ENCODE results near the gene FOXD4.
"Not testable (repeated sequence)": the region's sequence is repeated elsewhere in the genome, so short reads cannot be mapped to it uniquely, and the experiment has no call there.

Gene FOXD4

DNA sequence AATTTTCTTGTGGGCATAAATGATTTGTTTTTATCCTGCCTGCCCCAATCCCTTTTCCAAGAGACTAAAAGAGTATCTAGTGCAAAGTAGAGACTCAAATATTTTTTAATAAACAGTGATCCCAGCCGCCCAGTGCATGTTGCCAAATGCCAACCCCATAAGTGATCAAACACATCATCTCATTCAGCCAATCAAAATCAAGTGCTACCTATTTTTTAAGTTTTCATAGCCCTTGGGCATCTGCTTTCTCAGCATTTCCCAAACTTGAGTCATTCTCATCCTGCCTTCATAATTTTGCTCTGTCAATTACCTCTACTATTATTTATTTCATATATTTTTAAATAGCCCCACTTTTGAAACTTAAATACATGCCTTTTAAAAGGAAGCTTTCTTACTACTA is 27.4 kb downstream of the FOXD4 start:
- DNase-seq, result not testable (repeated sequence)

DNA sequence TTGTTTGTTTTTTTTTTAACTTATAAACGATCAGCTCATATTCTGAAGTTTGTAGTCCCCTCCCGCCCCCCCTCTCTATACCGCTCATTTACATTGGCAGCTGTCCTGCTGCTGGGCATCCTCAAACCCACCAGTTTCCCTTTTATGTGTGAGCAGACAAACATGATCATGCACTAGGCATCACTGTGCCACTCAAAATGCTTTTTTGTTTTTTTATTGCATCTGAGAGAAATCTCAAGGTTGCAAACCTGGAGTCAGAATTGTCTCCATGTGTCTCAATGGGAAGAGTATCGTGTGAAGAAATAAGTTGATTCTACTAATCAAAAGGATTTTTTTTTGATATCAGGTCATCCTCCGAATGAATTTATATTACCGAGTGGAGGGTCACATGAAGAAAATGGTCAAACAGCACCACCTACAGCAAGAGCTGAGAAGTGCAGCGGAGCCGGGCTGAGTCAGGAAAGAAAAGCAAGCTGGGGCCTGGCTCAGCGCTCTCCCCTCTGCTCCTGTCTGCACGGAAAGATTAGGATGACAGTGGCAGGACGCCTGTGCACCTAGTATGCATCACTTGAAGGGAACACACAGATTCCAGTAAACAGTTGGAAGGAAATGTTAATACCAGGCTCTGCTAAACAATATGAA is 29.7 kb downstream of the FOXD4 start:
- DNase-seq, result not testable (repeated sequence)

DNA sequence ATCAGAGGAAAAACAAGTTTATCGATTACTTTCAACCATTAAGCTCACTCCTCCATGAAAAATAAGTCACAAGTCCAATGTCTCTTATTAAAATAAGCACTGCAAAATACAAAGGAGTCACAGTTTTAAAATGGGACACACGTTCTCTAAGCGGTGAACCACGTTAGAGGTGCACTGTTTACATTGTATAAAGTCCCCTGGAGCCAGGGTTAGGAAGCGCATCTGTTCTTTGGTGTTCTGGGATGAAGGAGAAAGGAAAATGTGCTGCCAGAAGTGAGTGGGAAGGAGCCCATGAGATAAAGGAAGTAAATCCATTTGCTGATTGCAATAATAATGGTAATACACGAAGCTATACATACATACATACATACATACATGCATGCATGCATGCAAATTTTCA is 30.4 kb downstream of the FOXD4 start:
- not testable (repeated sequence) for DNase-seq

DNA sequence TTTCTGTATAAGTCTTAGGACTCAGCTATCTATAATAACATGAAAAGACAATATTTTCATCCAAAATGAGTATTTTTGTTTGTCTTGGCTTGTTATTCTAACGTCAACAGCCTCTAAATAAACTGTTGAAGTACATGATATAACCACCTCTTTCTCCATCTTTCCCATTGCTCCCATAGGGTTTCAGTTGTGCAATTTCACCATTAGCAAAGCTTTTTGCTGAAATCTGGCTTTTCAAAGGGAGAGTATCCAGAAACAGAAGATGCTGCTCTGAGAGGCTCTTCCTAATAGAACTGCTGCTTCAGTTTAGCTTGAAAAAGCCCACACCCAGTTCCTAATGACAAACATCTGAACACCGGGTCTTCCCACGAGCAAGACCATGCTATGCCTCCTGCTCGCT is 31.1 kb downstream of the FOXD4 start:
- not testable (repeated sequence) for DNase-seq

DNA sequence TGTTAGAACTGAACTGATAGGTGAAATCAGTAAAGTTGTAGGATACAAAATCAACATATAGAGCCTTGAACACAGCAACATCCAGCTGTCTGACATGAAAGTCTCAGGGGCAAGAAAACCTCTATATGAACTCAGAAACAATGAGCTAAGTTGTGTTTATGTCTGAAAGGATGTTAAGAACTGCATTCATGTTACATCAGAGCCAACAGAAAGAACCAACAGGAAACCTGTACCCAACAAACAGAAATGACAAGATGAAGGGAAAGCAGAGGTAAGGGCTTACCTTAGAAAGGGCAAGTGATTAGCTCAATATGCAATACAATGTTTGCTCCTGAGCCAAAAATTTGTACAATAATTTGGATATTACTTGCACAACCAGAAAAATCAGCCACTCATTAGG is 31.5 kb downstream of the FOXD4 start:
- not testable (repeated sequence) for DNase-seq

DNA sequence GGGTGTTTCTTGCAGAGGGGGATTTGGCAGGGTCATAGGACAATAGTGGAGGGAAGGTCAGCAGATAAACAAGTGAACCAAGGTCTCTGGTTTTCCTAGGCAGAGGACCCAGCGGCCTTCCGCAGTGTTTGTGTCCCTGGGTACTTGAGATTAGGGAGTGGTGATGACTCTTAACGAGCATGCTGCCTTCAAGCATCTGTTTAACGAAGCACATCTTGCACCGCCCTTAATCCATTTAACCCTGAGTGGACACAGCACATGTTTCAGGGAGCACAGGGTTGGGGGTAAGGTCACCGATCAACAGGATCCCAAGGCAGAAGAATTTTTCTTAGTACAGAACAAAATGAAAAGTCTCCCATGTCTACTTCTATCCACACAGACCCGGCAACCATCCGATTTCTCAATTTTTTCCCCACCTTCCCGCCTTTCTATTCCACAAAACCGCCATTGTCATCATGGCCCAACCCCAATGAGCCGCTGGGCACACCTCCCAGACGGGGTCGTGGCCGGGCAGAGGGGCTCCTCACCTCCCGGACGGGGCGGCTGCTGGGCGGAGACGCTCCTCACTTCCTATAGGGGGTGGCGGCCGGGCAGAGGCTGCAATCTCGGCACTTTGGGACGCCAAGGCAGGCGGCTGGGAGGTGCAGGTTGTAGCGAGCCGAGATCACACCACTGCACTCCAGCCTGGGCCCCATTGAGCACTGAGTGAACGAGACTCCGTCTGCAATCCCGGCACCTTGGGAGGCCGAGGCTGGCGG is 35.1 kb downstream of the FOXD4 start:
- not testable (repeated sequence) for DNase-seq

DNA sequence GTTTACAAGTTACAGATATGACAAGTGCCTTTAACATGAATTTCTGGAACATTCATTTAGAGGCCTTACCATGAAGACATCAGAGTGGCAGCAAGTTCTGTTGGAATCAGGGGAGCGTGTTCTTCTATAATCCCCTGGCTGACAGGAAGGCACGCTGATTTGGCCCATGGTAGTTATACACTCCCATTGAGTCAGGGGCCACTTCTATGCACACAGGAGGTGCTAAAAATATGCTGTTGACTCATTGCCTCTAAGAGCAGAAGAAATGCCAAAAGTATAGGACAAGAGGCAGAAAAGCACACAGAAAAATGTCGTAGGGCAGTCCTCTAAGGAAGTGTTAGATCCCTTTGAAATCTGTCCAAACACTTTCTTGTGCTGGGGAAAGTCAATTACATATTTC is 39.9 kb downstream of the FOXD4 start:
- DNase-seq, result not testable (repeated sequence)

DNA sequence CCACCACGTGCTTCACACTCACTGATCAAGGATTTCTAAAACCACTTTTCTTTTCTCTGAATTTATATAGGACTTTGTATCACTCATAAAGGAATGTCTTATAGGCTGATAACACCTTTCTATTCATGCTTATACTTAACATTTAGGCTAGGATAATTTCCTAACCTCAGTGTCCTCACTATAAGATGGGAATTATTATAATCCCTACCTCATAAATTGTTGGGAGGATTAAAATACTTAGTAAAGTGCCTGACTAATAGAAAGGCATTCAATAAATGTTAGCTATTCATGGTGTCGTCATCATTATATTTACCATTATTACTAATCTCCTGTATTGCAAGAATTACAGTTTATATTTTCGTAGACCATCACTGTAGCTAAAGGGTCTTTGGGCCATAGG is 41.8 kb downstream of the FOXD4 start:
- DNase-seq, result not testable (repeated sequence)

DNA sequence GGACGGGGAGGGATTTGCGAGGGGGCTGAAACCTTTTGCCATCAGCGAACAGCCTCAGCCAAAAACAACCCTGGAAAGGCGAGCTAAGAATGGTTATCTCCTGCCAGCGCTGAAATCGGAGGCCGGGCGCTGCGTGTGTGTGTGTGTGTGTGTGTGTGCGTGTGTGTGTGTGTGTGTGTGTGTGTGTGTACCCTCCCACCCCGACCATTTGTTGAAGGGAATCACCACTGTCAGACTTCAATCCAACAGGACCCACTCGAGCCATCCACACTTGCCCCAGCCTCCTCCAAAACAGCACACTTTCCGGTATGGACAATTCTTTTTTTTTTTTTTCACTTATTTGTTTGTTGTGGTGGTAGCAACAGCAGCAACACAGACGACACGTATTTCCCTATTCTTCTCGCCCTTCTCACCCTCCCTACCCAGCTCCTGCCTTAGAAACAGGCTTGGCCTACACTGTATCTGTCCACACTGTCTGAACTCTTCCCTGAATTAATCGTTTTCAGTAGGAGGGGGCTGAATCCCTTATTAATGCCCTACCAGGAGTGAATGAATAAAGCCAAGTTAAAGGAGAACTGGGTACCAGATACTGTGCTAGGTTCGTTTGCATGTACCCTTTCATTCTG is 44.2 kb downstream of the FOXD4 start:
- DNase-seq, result not testable (repeated sequence)

DNA sequence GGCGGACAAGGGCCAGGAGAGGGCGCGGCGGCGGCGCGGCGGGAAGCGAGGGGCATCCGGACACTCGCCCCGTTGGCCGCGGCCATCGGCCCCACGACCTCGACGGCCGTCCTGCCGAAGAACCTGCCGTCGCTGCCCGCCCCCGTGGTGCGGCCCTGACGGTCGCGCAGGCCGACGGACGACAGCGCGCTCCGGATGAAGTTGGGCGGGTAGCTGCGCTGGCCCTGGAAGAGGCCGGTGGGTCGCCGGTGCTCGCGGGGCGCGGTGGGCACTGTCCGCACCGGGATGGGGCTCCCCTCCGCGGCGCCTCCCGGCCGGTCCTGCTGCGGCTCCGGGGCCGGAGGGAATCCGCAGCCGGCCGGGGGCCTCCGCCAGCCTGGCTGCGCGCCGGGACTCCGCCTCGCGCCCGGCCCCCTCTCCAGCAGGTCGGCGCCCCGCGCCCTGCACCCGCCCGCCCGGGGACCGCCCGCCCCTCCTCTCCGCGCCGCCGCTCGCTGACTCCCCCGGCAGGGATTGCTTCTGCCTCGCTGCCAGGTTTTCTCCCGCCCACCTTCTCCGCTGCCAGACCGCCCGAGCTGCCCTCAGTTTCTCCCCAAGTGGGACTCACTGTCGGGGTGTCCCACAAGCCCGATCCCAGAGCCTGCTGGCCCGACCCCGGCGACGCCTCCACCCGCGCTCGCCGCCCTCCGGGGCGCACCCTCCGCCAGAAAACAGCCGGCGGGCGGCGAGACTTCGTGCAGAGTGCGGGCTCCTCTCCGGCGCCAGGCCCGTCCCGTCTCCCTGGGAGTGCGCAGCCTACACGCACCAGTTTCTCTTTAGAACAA is 44.9 kb downstream of the FOXD4 start:
- DNase-seq, result not testable (repeated sequence)

Data from 8988T (cell line).